Activated CD4-positive, alpha-beta T cell treated with anti-CD3 and anti-CD28 coated beads, Interleukin-2, amount 50 U/mL, for 16 hours (primary cell): Measurements from ENCODE around the gene EEA1.

Experiments
- DNase-seq: peaks from one replicate; pipeline ENCODE4 v3.0.0-alpha.2; 2020

Gene EEA1

GRCh38 chr12:92938018-92938417 lies 8.9 kb upstream of the EEA1 start:
- DNase-seq, result no peak

- DNase-seq, result no peak
These were observed 4.5 kb upstream of the EEA1 start for GRCh38 chr12:92933606-92934005.

GRCh38 chr12:92930421-92930820 lies 1.3 kb upstream of the EEA1 start:
- no peak for DNase-seq

- no peak for DNase-seq
These were observed 888 bp upstream of the EEA1 start for GRCh38 chr12:92929983-92930382.

- peak; percentile 43 for DNase-seq
These were observed 604 bp downstream of the EEA1 start for GRCh38 chr12:92928421-92928961.

GRCh38 chr12:92927436-92928281 lies 1.4 kb downstream of the EEA1 start:
- DNase-seq, result peak; percentile 53

GRCh38 chr12:92927055-92927435 lies 2.0 kb downstream of the EEA1 start:
- DNase-seq, result peak; percentile 78

- DNase-seq, result no peak
These were observed 2.5 kb downstream of the EEA1 start for GRCh38 chr12:92926549-92926948.

GRCh38 chr12:92921877-92922276 lies 7.2 kb downstream of the EEA1 start:
- peak; percentile 55 for DNase-seq

GRCh38 chr12:92915365-92915764 lies 13.7 kb downstream of the EEA1 start:
- no peak for DNase-seq

GRCh38 chr12:92914170-92914569 lies 14.9 kb downstream of the EEA1 start:
- DNase-seq, result no peak

GRCh38 chr12:92912672-92913071 lies 16.4 kb downstream of the EEA1 start:
- DNase-seq, result no peak

- DNase-seq, result peak; percentile 54
These were observed 17.0 kb downstream of the EEA1 start for GRCh38 chr12:92912052-92912451.

- DNase-seq, result no peak
These were observed 17.8 kb downstream of the EEA1 start for GRCh38 chr12:92911339-92911738.

GRCh38 chr12:92908108-92908507 lies 21.0 kb downstream of the EEA1 start:
- peak; percentile 54 for DNase-seq

GRCh38 chr12:92905811-92906554 lies 23.1 kb downstream of the EEA1 start:
- no peak for DNase-seq

- DNase-seq, result no peak
These were observed 23.8 kb downstream of the EEA1 start for GRCh38 chr12:92905258-92905810.

GRCh38 chr12:92900941-92901340 lies 28.2 kb downstream of the EEA1 start:
- DNase-seq, result no peak

GRCh38 chr12:92899386-92900001 lies 29.6 kb downstream of the EEA1 start:
- DNase-seq, result no peak

GRCh38 chr12:92898755-92899154 lies 30.3 kb downstream of the EEA1 start:
- no peak for DNase-seq

GRCh38 chr12:92897844-92898243 lies 31.3 kb downstream of the EEA1 start:
- no peak for DNase-seq

- no peak for DNase-seq
These were observed 38.4 kb downstream of the EEA1 start for GRCh38 chr12:92890601-92891106.

GRCh38 chr12:92886131-92886530 lies 43.0 kb downstream of the EEA1 start:
- no peak for DNase-seq
